Activated naive CD4-positive, alpha-beta T cell (primary cell): ENCODE results near the gene SRSF11.
"Not testable (repeated sequence)": the region's sequence is repeated elsewhere in the genome, so short reads cannot be mapped to it uniquely, and the experiment has no call there.

Source experiments
- DNase-seq, 4 experiments: peaks; one replicate each; lab custom pipeline; 2025; lab: John Stamatoyannopoulos, UW

Gene SRSF11, protein sequence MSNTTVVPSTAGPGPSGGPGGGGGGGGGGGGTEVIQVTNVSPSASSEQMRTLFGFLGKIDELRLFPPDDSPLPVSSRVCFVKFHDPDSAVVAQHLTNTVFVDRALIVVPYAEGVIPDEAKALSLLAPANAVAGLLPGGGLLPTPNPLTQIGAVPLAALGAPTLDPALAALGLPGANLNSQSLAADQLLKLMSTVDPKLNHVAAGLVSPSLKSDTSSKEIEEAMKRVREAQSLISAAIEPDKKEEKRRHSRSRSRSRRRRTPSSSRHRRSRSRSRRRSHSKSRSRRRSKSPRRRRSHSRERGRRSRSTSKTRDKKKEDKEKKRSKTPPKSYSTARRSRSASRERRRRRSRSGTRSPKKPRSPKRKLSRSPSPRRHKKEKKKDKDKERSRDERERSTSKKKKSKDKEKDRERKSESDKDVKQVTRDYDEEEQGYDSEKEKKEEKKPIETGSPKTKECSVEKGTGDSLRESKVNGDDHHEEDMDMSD

DNA sequence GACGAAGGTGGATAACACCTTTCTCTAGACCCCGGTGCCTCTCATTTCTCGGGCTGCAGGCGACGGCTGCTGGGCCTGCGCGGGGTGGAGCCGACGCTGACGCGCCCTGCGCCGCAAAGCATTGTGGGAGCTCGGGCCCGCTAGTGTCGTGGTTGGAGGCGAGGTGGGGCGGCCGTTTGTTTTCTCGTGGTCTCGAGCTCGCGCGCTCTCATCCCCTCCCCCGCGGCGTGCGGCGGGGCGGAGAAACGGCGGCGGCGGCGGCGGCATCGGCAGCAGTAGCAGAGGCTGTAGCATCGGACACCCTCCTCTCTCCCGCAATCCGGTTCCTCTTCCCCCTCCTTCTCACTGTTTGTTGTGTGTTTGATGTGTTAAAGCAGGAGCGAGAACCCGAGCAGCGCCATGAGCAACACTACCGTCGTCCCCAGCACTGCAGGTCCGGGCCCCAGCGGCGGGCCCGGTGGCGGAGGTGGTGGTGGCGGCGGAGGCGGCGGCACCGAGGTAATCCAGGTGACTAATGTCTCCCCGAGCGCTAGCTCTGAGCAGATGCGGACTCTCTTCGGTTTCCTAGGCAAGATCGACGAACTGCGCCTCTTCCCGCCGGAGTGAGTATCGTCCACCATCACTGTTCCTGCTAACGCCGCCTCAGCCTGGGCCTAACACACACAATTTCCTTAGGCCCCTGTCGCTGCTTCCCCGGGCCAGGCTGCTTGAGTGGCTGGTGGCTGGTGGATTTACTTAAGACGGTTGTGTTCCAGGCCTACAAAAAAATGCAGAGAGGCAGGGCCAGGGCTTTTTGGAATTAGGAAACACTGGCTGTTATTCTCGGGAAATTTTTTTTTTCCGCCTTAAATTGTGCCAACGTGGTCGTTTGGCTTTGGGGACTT lies at the start of gene SRSF11:
Gene SRSF11 (plus strand): TSS at position 143 of the 884 bp plus-strand sequence. CDS start 257 bp downstream, at position 400.
- peak; percentile 87 to 98 (median 96) for DNase-seq

DNA sequence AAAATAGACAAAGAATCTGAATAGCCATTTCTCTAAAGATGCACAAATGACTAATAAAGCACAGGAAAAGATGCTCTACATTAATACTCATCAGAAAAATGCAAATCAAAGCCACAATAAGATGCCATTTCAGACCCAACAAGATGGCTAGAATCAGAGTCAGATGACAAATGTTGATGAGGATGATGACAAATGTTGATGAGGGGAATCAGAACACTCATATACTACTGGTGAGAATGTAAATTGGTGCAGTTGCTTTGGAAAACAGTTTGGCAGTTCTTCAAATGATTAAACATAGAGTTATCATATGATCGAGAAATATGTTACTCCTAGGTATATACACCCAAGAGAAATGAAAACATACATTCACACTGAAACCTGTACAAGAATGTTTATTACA lies 49.7 kb upstream of the SRSF11 start:
- no peak for DNase-seq

DNA sequence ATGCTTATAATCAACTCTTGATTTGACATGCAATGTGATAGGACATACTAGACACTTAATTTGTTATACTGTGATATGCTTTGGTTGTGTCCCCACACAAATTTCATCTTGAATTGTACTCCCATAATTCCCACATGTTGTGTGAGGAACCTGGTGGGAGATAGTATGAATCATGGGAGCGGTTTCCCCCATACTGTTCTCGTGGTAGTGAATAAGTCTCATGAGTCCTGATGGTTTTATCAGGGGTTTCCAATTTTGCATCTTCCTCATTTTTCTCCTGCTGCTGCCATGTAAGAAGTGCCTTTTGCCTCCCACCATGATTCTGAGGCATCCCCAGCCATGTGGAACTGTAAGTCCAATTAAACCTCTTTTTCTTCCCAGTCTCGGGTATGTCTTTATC lies 36.0 kb upstream of the SRSF11 start:
- DNase-seq: not testable (repeated sequence)

DNA sequence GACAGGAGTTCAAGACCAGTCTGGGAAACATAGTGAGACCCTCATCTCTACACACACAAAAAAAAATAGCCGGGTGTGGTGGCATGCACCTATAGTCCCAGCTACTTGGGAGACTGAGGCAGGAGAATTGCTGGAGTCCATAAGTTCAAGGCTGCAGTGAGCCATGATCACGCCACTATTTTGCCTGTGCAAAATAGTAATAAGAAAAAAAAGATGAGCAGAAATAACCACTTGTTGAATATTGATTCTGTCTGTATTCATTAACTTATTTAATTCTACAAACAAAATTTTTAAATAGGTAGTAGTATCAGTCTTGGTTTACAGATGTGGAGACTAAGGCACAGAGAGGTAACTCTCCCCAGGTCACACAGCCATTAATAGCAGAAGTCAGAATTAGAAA lies 32.7 kb upstream of the SRSF11 start:
- DNase-seq: no peak

DNA sequence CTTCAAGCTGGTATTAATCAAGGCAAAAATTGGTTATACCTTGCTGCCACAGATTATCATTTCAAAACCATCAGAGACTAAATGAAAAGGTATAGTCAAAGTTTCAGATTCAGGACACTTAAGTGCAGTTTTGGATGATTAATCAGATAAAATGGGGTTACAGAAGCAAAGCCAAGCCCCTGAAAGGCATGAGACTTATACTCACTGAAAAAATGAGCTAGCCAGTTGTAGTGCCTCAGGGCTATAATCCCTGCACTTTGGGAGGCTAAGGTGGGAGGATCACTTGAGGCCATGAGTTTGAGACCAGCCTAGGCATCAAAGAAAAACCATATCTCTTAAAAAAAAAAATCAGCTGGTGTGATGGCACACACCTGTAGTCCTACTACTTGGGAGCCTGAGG lies 31.0 kb upstream of the SRSF11 start:
- no peak for DNase-seq

DNA sequence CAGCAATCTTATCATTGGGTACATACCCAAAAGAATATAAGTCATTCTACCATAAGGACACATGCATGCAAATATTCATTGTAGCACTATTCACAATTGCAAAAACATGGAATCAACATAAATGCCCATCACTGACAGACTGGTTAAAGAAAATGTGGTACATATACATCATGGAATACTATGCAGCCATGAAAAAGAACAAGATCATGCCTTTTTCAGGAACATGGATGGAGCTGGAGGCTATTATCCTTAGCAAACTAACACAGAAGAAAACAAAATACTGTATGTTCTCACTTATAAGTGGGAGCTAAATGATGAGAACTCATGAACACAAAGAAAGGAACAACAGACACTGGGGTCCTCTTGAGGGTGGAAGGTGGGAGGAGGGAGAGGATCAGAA lies 28.7 kb upstream of the SRSF11 start:
- not testable (repeated sequence) for DNase-seq

DNA sequence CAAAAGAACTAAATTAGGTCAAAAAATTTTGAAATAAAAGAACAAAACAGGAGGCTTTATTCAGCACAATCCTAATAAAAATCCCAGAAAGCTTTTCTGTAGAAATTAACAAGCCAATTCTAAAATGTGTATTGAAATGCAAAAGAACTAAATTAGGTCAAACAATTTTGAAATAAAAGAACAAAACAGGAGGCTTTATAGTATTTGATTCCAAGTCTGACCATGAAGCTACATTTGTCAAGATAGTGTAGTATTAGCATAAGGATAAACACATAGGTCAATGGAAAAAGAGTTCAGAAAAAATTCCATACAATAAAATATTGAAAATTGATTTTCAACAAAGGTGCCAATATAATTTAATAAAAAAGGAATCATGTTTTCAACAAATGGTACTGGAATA lies 26.6 kb upstream of the SRSF11 start:
- DNase-seq: no peak

DNA sequence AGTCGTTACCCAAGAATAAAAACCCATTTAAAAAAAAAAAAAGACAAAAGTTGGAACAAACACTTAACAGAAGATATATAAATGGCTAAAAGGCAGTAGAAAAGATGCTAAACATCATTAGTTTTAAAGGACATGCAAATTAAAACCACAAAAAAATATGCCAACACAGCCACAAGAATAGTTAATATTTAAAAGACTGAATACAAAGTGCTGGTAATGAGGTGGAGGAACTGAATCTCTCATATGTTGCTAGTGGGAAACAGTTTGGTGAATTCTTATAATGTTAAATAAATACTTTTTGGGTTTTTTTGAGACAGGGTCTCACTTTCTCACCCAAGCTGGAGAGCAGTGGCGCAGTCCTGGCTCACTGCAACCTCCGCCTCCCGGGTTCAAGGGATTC lies 25.8 kb upstream of the SRSF11 start:
- no peak for DNase-seq

DNA sequence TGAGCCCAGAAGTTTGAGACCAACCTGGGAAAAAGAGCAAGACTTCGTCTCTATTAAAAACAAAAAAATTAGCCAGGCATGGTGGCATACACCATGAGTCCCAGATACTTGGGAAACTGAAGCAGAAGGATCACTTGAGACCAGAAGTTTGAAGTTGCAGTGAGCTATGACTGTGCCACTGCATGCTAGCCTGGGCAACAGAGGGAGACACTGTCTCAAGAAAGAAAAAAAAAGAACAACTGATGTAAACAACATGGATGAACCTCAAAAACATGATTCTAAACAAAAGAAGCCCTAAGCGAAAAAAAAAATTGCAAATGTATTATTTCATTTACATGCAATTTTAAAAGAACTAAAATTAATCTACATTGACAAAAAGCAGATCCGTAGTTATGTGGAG lies 24.8 kb upstream of the SRSF11 start:
- DNase-seq: no peak

DNA sequence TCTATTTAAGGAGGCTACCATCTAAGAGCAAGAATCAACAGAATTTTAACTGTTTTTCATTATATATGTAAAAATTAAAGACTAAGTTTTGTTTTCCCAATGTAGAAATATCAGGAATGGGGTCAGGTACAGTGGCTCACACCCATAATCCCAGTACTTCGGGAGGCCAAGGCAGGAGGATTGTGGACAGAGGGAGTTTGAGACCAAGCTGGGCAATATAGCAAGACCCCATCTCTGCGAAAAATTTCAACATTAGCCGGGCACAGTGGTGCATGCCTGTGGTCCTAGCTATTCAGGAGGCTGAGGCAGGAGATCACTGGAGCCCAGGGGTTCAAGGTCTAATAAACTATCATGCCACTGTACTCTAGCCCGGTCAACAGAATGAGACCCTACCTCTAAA lies 21.1 kb upstream of the SRSF11 start:
- no peak for DNase-seq

DNA sequence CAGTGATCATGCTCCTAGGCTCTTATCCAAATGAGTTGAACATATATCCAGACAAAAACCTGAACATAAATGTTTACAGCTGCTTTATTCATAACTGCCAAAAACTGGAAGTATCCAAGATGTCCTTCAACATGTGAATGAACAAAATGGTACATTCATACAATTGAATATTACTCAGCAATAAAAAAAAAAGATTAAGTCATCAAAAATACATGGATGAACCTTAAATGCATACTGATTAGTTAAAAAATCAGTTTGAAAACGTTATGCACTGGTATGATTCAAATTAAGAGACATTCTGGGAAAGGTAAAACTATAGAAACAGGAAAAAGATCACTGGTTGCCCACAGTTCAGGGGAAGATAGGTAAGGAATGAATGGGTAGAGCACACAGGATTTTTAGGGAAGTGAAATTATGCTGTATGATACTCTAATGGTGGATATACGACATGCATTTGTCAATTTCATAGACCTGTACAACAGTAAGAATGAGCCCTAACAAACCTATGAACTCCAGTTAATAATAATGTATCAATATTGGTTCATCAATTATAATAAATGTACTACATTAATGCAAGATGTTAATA lies 18.9 kb upstream of the SRSF11 start:
- DNase-seq: no peak

DNA sequence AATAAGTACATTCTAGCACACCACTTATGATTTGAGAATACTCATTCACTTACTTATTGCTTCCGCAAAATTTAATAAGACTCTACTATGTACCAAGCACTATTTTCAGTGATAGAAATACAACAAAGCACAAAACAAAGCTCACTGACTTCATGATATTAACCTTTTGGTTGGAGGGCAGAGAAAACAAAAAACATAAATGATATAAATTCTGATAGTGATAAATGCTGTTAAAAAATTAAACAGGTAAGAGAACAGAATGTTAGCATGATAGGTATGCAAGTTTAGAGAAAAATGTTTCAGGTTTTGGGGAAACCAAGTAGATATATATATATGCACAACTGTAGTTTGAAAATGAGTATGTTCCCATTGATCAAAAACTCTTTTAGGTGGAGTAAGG lies 17.0 kb upstream of the SRSF11 start:
- no peak for DNase-seq

DNA sequence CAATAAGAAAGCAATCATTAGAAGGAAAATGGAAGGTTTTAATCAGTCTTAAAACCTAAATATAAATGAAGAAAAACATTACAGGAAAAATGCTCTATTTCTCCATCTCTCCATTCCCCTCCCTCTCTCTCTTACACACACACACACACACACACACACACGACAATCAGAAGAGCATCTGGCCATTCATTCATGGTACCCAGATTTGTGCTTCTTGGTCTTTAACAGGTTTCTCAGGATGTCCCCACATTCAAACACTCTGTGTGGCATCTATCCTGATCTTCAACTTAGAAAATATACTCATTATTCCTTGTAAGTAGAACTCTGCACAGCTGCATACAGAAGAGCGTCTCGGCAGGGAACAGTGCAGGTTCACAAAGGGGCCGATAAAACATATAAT lies 16.6 kb upstream of the SRSF11 start:
- DNase-seq: no peak

DNA sequence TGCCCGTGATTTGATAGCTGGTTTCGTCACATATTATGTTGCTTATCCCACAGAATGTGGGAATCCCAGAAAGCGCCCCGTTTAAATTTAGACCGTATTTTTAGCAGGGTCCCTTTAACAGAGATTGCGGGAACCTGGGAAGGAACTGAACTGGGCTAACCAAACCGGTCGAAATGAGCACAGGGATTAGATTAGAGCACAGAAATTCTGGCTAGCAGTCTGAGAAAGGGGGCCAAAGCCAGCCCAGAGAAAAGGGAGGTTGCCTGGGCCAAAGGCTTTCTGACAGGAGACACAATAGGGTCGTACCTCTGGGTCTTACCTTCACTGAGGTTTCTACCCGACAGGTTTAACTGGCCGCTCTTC lies 16.1 kb upstream of the SRSF11 start:
- DNase-seq: no peak

DNA sequence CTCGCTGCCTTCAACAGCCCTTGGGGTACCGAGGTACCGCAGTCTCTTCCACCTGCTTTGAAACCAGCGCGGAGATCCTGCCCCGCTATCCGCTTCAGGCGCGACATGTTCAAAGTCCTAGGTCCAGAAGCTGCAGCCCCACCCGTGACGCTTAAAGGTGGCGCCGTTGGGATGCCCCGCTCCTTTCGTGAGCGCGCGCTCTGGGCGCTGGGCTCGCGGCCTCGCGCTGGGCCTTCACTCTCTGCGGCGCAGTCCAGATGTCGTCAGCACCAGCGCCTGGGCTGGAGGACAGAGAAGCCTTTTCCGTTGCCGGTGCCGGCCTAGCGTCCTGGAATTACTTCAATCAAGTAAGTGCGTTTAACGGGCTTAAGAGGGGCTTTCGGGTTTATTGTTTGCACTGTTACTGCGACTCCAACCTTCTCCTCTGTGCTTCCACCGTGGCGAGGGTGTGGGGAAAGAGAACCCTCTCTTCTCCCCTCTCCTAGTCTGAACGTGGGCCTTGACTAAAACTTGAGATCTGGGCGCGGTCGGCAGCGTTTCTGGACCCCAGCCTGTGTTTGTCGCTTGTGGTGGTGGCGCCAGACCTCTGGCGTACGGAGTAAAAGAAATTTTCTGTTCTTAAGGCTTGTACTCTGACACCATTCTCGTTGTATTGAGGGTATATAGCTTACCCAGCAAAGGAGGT lies 15.6 kb upstream of the SRSF11 start, which contains the start of gene LRRC40:
Gene LRRC40 (minus strand): TSS at position 146 of the 685 bp plus-strand sequence. CDS start 39 bp downstream, at position 107.
- peak; percentile 83 to 93 (median 92) for DNase-seq

DNA sequence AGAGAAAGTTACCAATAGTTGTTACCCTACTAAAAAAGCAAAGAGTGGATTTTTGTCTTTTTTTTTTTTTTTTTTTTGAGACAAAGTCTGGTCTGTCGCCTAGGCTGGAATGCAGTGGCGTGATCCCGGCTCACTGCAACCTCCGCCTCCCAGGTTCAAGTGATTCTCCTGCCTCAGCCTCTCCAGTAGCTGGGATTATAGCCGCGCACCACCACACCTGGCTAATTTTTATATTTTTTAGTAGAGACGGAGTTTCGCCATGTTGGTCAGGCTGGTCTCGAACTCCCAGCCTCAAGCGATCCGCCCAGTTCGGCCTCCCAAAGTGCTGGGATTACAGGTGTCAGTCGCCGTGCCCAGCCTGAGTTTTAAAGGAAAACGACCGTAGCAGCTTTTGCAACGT lies 14.3 kb upstream of the SRSF11 start:
- not testable (repeated sequence) for DNase-seq

DNA sequence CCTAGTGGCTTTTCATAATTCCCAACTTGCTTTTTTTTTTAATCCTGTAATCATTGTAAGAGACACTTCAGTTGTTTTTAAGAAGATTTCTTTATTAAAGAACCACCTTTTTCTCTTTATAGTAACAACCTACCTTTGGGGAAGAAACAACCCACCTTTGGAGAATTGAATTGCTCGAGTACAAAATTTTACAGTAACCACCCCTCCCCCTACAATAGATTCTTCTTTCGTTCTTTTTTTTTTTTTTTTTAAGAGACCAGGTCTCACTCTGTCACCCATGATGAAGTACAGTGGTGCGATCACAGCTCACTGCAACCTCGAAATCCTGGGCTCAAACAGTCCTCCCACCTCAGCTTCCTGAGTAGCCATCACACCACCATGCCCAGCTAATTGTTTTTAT lies 13.7 kb upstream of the SRSF11 start:
- DNase-seq: no peak

DNA sequence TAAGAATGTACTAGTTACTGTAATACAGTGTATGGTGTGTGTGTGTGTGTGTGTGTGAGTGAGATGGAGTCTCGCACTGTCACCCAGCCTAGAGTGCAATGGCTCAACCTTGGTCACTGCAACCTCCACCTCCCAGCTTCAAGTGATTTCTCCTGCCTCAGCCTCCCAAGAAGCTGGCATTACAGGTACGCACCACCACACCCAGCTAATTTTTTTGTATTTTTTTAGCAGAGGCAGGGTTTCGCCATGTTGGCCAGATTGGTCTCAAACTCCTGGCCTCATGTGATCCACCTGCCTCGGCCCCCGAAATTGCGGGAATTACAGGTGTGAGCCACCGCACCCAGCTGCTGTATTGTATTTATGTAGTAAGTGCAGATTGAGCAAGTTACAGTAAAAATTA lies 12.9 kb upstream of the SRSF11 start:
- DNase-seq: no peak

DNA sequence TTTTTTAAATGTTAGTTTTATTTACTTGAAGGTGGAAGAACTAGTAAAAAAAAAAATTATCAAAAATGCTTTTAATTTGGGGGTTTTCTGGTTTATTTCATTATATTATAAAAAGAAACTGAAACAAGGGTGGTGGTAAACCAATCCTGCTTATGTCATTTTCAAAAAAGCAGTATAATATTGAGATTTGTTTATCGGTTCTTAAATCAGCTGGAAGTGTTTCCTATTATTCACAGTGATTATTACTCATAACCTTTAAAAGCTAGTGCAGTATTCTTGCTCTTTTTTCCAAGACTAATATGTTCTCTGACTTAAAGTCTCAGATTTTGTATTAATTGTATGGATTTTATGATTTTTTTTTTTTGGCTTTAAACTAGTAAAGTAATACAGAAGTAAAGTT lies 10.4 kb upstream of the SRSF11 start:
- DNase-seq: no peak

DNA sequence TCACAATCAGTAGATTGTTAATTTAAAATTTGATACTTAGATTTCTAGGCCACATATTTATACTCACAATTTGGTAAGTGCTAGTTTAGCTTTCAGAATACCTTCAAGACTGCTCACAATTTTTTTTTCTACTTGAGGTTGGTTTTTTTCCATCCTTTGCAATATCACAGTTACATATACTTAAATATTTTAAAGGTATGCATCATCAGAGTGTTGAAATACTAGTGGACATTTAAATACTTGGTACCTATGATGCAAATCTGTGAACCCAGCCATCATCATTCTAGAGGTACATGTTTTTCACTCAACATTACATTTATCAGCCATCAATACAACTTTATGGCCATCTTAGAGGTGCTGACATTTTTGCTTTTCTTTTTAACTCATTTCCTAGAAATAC lies 9.6 kb upstream of the SRSF11 start:
- DNase-seq: no peak

DNA sequence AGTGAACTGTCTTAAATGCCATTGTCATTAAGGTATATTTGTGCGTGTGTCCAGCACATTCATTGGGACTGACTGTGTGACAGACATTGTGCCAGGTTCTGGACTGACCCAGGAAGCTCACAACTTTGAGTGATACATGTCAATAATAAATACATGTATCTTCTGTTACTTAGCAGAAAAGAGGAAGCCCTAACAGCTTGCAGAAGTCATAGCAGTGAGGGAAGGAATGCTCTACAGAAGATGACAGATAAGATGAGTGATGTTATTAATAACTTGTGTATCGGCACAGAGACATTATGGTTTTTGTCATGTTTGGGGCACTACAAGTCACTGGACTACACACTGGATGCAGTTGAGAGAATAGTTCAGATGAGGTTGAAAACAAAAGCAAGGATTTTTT lies 1.2 kb upstream of the SRSF11 start:
- DNase-seq: no peak
